Mucosa of stomach (tissue), 1 donor: ENCODE data around the gene GAB3.

ENCODE experiments used
- H3K27me3 ChIP-seq: one replicate; pipeline ENCODE4 v1.7.0; 2013; ENCODE audit warnings: mild to moderate bottlenecking, low read length; ENCODE audit not compliant: control insufficient read depth, insufficient read depth
- H3K36me3 ChIP-seq: one replicate; pipeline ENCODE4 v1.7.0; 2013; ENCODE audit warnings: low read length; ENCODE audit not compliant: control insufficient read depth, insufficient read depth
- H3K4me1 ChIP-seq: one replicate; pipeline ENCODE4 v1.7.0; 2013; ENCODE audit warnings: mild to moderate bottlenecking, low read length; ENCODE audit not compliant: control insufficient read depth, insufficient read depth
- H3K4me3 ChIP-seq: one replicate; pipeline ENCODE4 v1.7.0; 2013; ENCODE audit warnings: low read length
- H3K9ac ChIP-seq: one replicate; pipeline ENCODE4 v1.7.0; 2013; ENCODE audit warnings: mild to moderate bottlenecking, low read length, moderate library complexity
- H3K9me3 ChIP-seq: one replicate; pipeline ENCODE4 v1.7.0; 2013; ENCODE audit warnings: mild to moderate bottlenecking, low read length, moderate library complexity; ENCODE audit not compliant: control insufficient read depth
- donor health status: Pancreatic carcinoma.

GAB3 gene

DNA sequence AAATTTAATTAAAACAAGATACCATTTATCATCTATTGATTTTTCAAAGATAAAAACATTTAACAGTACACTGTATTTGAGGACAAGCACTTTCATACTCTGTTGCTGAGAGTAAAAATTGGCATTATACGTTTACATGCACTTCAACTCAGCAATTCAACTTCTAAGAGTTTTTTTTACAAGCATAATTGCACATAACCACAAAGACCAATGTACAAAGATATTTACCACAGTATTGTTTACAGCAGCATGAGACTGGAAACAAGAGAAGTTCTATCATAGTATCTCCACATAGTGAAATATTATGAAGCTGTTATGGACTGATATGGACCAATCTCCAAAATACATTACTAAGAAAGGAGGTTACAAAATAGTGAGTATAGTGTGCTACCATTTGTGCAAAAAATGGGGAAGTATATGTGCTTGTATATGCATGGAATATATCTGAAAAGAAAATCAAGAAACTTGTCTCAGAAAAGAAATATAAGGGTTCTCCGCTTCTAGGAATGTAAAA lies 10.9 kb downstream of the GAB3 start:
- Histone ChIP-seq H3K4me1 (no peaks in the 10 kb centered on the region), H3K4me3 (no peak overlapping the region), H3K9ac (no peak overlapping the region), H3K36me3 (no peaks in the 10 kb centered on the region), H3K9me3 (no peaks in the 10 kb centered on the region), H3K27me3 (no peaks in the 10 kb centered on the region)

DNA sequence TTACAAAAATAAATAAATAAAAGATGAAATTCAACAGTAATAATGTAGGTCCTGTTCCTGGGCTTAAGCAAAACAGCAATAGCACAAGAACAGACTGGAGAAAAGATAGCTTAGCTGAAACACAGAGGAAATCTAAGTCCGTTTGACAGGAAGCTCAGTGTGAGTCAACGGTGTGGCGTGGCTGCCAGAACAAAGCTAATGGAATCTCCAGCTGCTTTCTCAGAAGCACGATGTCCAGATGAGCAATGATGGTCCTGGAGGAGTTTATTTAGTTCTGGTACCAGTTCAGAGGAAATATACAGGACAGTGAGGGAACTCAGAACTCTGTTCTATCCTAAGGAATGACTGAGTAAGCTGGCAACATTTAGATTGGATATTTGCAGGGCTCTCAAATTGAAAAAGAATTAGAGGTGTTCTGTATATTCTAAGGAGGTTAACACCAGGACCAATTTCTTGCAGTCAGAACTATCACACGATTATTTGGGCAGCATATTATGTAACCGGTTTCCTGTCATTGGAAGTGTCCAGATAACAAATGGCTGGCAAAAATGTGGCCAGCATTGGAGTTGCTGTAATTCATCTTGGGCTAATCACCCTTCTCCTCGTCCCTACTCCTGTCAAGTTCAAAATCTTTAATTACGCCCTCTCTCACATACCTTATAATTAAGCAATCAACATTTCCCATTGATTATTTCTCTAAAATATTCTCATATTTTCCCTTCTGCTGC lies 12.7 kb downstream of the GAB3 start:
- H3K4me1 ChIP-seq = no peaks in the 10 kb centered on the region

GRCh38 chrX:154737136-154737535 lies 13.7 kb downstream of the GAB3 start:
- no peaks in the 10 kb centered on the region for H3K27me3 ChIP-seq
- H3K36me3 ChIP-seq = no peaks in the 10 kb centered on the region
- no peaks in the 10 kb centered on the region for H3K9me3 ChIP-seq
- no peak overlapping the region for H3K9ac ChIP-seq
- no peak overlapping the region for H3K4me3 ChIP-seq
- H3K4me1 ChIP-seq = no peaks in the 10 kb centered on the region

More for the DNA sequence above, 12.7 kb downstream of the GAB3 start:
- H3K27me3 ChIP-seq = no peaks in the 10 kb centered on the region
- H3K9me3 ChIP-seq = no peaks in the 10 kb centered on the region
- no peaks in the 10 kb centered on the region for H3K36me3 ChIP-seq
- H3K4me3 ChIP-seq = no peak overlapping the region
- no peak overlapping the region for H3K9ac ChIP-seq

GRCh38 chrX:154735695-154736393 lies 15.0 kb downstream of the GAB3 start:
- Histone ChIP-seq H3K9me3 (no peaks in the 10 kb centered on the region), H3K27me3 (no peaks in the 10 kb centered on the region), H3K4me1 (peaks cover 2% of the 10 kb centered on the region), H3K36me3 (no peaks in the 10 kb centered on the region), H3K9ac (no peak overlapping the region), H3K4me3 (no peak overlapping the region)

GRCh38 chrX:154734061-154734781 lies 16.7 kb downstream of the GAB3 start:
- Histone ChIP-seq H3K9me3 (no peaks in the 10 kb centered on the region), H3K9ac (no peak overlapping the region), H3K27me3 (no peaks in the 10 kb centered on the region), H3K4me1 (peaks cover 7% of the 10 kb centered on the region), H3K36me3 (no peaks in the 10 kb centered on the region), H3K4me3 (no peak overlapping the region)

DNA sequence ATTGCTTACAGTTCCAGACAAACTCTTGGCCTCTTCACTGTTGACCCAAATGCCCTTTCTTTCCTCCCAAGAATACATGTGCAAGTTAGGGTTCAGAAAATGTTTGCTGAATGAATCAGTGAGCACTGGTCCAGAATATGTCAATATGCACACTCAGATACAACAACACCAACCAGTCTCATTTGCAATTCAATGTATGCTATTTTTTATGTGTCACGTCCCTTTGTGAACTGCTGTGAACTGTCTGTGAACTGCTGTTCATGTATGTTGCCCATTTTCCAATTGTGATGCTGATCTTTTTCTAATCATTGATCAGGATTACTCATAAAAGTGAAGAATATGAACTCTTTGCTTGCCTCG lies 17.8 kb downstream of the GAB3 start:
- no peaks in the 10 kb centered on the region for H3K36me3 ChIP-seq
- H3K27me3 ChIP-seq = no peaks in the 10 kb centered on the region
- H3K9me3 ChIP-seq = no peaks in the 10 kb centered on the region
- H3K9ac ChIP-seq = no peak overlapping the region
- H3K4me3 ChIP-seq = no peak overlapping the region
- peaks cover 7% of the 10 kb centered on the region for H3K4me1 ChIP-seq

GRCh38 chrX:154732421-154733065 lies 18.3 kb downstream of the GAB3 start:
- H3K9me3 ChIP-seq = no peaks in the 10 kb centered on the region
- H3K4me1 ChIP-seq = peaks cover 7% of the 10 kb centered on the region
- H3K4me3 ChIP-seq = no peak overlapping the region
- H3K36me3 ChIP-seq = no peaks in the 10 kb centered on the region
- no peaks in the 10 kb centered on the region for H3K27me3 ChIP-seq
- H3K9ac ChIP-seq = no peak overlapping the region

DNA sequence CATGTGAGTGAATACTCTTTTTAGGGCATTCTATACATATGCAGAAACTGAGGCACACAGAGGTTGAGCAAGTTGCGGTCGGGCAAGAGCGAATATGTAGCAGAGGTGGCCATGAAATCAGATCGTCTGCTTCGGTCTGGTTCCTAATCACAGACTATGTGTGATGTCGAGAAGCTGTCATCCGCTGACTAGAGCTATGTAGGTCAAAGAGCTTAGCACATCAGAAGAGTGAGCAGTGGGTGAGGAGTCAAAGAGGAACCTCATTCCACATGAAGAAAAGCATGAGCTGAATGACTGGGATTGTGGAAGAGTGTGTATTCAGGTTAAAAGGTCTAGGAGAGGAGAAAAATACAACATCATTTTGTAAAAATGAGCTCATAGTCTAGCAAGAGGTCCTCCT lies 19.0 kb downstream of the GAB3 start:
- H3K27me3 ChIP-seq = no peaks in the 10 kb centered on the region
- H3K4me3 ChIP-seq = no peak overlapping the region
- H3K36me3 ChIP-seq = no peaks in the 10 kb centered on the region
- H3K9me3 ChIP-seq = no peaks in the 10 kb centered on the region
- H3K9ac ChIP-seq = no peak overlapping the region
- H3K4me1 ChIP-seq = peaks cover 7% of the 10 kb centered on the region

DNA sequence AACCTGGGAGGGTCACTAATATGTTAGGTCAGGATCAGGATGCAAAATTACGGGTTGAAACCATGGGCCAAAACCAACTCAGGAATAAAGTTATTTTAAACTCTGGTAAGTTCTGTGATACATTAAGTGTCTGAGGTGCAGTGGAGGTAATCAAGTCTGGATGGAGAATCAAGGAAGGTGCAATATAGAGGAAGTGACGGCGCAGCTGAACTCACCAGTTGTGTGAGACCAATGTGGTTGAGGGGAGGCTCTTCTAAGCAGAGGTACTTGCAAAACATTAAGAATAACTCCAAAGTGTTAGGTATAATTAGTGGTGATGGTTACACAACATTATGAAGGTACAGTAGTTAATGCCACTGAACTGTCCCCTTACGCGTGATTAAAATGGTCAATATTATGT lies 19.7 kb downstream of the GAB3 start:
- peaks cover 7% of the 10 kb centered on the region for H3K4me1 ChIP-seq
- no peaks in the 10 kb centered on the region for H3K36me3 ChIP-seq
- H3K4me3 ChIP-seq = no peak overlapping the region
- no peaks in the 10 kb centered on the region for H3K9me3 ChIP-seq
- H3K9ac ChIP-seq = no peak overlapping the region
- H3K27me3 ChIP-seq = no peaks in the 10 kb centered on the region

DNA sequence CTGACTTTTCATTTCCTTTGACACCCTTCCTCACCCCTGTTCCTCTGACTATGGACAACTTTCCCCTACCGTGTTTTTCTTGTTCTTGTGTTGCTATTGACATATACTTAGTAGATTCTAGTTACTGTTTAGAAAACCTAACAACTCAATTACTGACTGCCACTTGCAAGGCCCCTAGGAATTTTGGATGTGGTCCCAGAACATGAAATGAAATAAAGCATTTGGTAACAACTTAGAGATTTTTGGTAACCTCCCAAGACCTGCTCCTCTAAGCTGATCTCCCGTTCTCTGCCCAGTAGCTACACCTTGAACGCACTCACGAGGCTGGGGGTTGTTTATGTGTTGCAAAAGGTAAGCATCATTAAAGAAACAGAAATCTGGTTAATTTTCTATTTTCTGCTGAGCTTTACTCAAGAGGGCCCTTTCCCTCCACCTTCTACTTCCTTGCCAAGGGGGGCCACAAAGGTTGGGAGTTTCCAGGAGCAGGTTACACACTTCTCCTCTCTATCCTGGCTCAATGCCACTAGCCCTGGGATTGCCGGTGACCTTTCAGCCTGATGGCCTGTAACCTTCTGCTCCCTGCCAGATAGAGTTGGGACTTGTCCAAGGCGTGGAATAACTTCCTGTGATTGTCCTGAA lies 20.5 kb downstream of the GAB3 start:
- Histone ChIP-seq H3K4me3 (no peak overlapping the region), H3K27me3 (no peaks in the 10 kb centered on the region), H3K36me3 (no peaks in the 10 kb centered on the region), H3K9me3 (no peaks in the 10 kb centered on the region), H3K4me1 (peaks cover 7% of the 10 kb centered on the region), H3K9ac (no peak overlapping the region)

- H3K36me3 ChIP-seq = no peaks in the 10 kb centered on the region
- H3K4me3 ChIP-seq = no peak overlapping the region
- no peaks in the 10 kb centered on the region for H3K9me3 ChIP-seq
- no peak overlapping the region for H3K9ac ChIP-seq
- H3K4me1 ChIP-seq = peaks cover 7% of the 10 kb centered on the region
- no peaks in the 10 kb centered on the region for H3K27me3 ChIP-seq
These were observed 21.4 kb downstream of the GAB3 start for GRCh38 chrX:154729439-154729838.
